GM23248 (cell line): ENCODE data around the gene TRRAP. TPM values are rescaled to one million over a fixed set of nuclear protein-coding genes. Genes with fewer than 3 reads are reported as not detected.

Experiments used
- DNase-seq: peaks from one replicate; pipeline ENCODE4 v3.0.0-alpha.2; 2015
- H2AFZ ChIP-seq: fragments of 200-600 bp; sonication (generic); 2 replicates; pipeline ENCODE4 v1.6.1; 2016; ENCODE audit warnings: antibody characterized with exemption
- H3F3A ChIP-seq: fragments of 200-600 bp; sonication (generic); 2 replicates; pipeline ENCODE4 v1.6.1; 2016; ENCODE audit warnings: mild to moderate bottlenecking, antibody characterized with exemption, mixed run types; ENCODE audit not compliant: insufficient read depth
- H3K27ac ChIP-seq: fragments of 200-600 bp; sonication (generic); 2 replicates; pipeline ENCODE4 v1.5.1; 2016; ENCODE audit warnings: mild to moderate bottlenecking
- H3K27me3 ChIP-seq: fragments of 200-600 bp; sonication (generic); replicated peaks from 2 replicates; pipeline ENCODE4 v1.6.1; 2016; ENCODE audit warnings: mild to moderate bottlenecking; ENCODE audit not compliant: insufficient read depth
- H3K36me3 ChIP-seq: fragments of 200-600 bp; sonication (generic); 2 replicates; pipeline ENCODE4 v1.6.1; 2016; ENCODE audit warnings: low read depth, mild to moderate bottlenecking
- H3K4me1 ChIP-seq: fragments of 200-600 bp; sonication (generic); 2 replicates; pipeline ENCODE4 v1.6.1; 2016; ENCODE audit warnings: mild to moderate bottlenecking; ENCODE audit not compliant: insufficient read depth
- H3K4me2 ChIP-seq: fragments of 200-600 bp; sonication (generic); one replicate; pipeline ENCODE4 v1.6.1; 2016; ENCODE audit warnings: mild to moderate bottlenecking; ENCODE audit not compliant: unreplicated experiment
- H3K4me3 ChIP-seq: fragments of 200-600 bp; sonication (generic); 2 replicates; pipeline ENCODE4 v1.5.1; 2016; ENCODE audit warnings: mild to moderate bottlenecking
- H3K79me2 ChIP-seq: fragments of 200-600 bp; sonication (generic); 2 replicates; pipeline ENCODE4 v1.6.1; 2016; ENCODE audit warnings: mild to moderate bottlenecking; ENCODE audit not compliant: insufficient read depth
- H3K9ac ChIP-seq: fragments of 200-600 bp; sonication (generic); 2 replicates; pipeline ENCODE4 v1.6.1; 2016; ENCODE audit warnings: mild to moderate bottlenecking
- H3K9me2 ChIP-seq: fragments of 200-600 bp; sonication (generic); 2 replicates; pipeline ENCODE4 v1.6.1; 2016; ENCODE audit warnings: mixed run types, mild to moderate bottlenecking, moderate library complexity; ENCODE audit not compliant: insufficient read depth
- H3K9me3 ChIP-seq: fragments of 200-600 bp; sonication (generic); one replicate; pipeline ENCODE4 v1.6.1; 2017; ENCODE audit warnings: low read depth
- H4K20me1 ChIP-seq: fragments of 200-600 bp; sonication (generic); 2 replicates; pipeline ENCODE4 v1.6.0; 2016; ENCODE audit not compliant: insufficient read depth
- EZH2 ChIP-seq: fragments of 200-600 bp; sonication (generic); IDR thresholded peaks from 2 replicates; pipeline ENCODE4 v1.6.1; 2018; ENCODE audit warnings: antibody characterized with exemption, mild to moderate bottlenecking; ENCODE audit not compliant: insufficient read depth, poor library complexity, severe bottlenecking
- EZH2phosphoT487 ChIP-seq: fragments of 200-600 bp; sonication (generic); IDR thresholded peaks from 2 replicates; pipeline ENCODE4 v1.6.1; 2018; ENCODE audit warnings: antibody characterized with exemption, moderate library complexity, mild to moderate bottlenecking, low read depth; ENCODE audit not compliant: insufficient read depth
- WGBS, 2 experiments: methylation state at CpG; one replicate each; pipeline ENCODE4 v1.1.6; 2015 to 2017; ENCODE audit warnings: low lambda C conversion rate in 2 of 2, low coverage in 1 of 2; ENCODE audit errors: missing lambda C conversion rate in 2 of 2; 5-methylcytosine and 5-hydroxymethylcytosine counted together
- in situ Hi-C: fragments of 300-500 bp; cut with MboI; formaldehyde crosslinking; loops from 2 replicates; pipeline ENCODE4 v1.15.0; 2020
- polyA plus RNA-seq: library from polyadenylated mRNA; unstranded; fragments of >200 nt; fragmentation: Nextera tagmentation; extraction: Ambion mirVana; gene quantifications from 2 replicates; pipeline ENCODE4 v1.2.1, GENCODE V29; 2016
- total RNA-seq: library from RNA; depleted of rRNA; stranded (reverse); fragments of >200 nt; shearing (Covaris generic); gene quantifications from 2 replicates; pipeline ENCODE4 v1.2.3, GENCODE V29; 2014

Gene TRRAP
- total and polyA plus RNA-seq, 2 experiments from 2014 or later: 4.8 to 11.3 TPM

DNA sequence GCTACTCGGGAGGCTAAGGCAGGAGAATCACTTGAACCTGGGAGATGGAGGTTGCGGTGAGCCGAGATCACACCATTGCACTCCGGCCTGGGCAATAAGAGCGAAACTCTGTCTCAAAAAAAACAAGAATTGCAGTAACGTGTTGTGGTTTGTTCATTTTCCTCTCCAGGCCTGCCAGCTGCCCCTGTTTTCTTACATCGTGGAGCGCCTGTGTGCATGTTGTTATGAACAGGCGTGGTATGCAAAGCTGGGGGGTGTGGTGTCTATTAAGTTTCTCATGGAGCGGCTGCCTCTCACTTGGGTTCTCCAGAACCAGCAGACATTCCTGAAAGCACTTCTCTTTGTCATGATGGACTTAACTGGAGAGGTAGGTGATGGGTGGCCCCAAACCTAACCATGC is 52.1 kb downstream of the TRRAP start:
- no peaks in the 10 kb centered on the region for H3K9me2 ChIP-seq
- no peaks in the 10 kb centered on the region for H3K4me1 ChIP-seq
- H3K27me3 ChIP-seq: no peaks in the 10 kb centered on the region
- no peak overlapping the region for H3K4me2 ChIP-seq
- H3K9ac ChIP-seq: no peak overlapping the region
- no peaks in the 10 kb centered on the region for H3K9me3 ChIP-seq
- H3K79me2 ChIP-seq: no peaks in the 10 kb centered on the region
- H3F3A ChIP-seq: no peaks in the 10 kb centered on the region
- peaks cover 63% of the 10 kb centered on the region for H3K36me3 ChIP-seq
- TF ChIP-seq EZH2phosphoT487 (no peak), EZH2 (no peak)
- DNase-seq: no peak
- in situ Hi-C loops: no loop called here
- no peak overlapping the region for H3K27ac ChIP-seq
- whole genome bisulfite sequencing, 2 experiments: 85 to 93% methylated on average over 10 of the region's 10 CpGs
- no peak overlapping the region for H2AFZ ChIP-seq
- no peaks in the 10 kb centered on the region for H4K20me1 ChIP-seq
- no peak overlapping the region for H3K4me3 ChIP-seq

- Histone ChIP-seq H3K4me3 (no peak overlapping the region), H2AFZ (no peak overlapping the region), H3K9me2 (no peaks in the 10 kb centered on the region), H3K27ac (no peak overlapping the region), H4K20me1 (no peaks in the 10 kb centered on the region), H3F3A (no peaks in the 10 kb centered on the region), H3K4me1 (no peaks in the 10 kb centered on the region), H3K9ac (no peak overlapping the region), H3K36me3 (peaks cover 63% of the 10 kb centered on the region), H3K4me2 (no peak overlapping the region), H3K9me3 (no peaks in the 10 kb centered on the region), H3K27me3 (no peaks in the 10 kb centered on the region), H3K79me2 (no peaks in the 10 kb centered on the region)
- DNase-seq: peak; percentile 9
- WGBS, 2 experiments: 88 to 90% methylated on average over 3 of the region's 3 CpGs
- in situ Hi-C loops: no loop called here
- TF ChIP-seq EZH2 (no peak), EZH2phosphoT487 (no peak)
Measured at GRCh38 chr7:98930921-98931320, 52.6 kb downstream of the TRRAP start.

GRCh38 chr7:98933321-98933720 is 55.0 kb downstream of the TRRAP start:
- Histone ChIP-seq H3K4me3 (no peak overlapping the region), H3K9me3 (no peaks in the 10 kb centered on the region), H3K79me2 (no peaks in the 10 kb centered on the region), H3K4me1 (no peaks in the 10 kb centered on the region), H3K4me2 (no peak overlapping the region), H3F3A (no peaks in the 10 kb centered on the region), H3K9me2 (no peaks in the 10 kb centered on the region), H3K27me3 (no peaks in the 10 kb centered on the region), H4K20me1 (no peaks in the 10 kb centered on the region), H3K9ac (no peak overlapping the region), H3K36me3 (peaks cover 69% of the 10 kb centered on the region), H3K27ac (no peak overlapping the region), H2AFZ (no peak overlapping the region)
- DNase-seq: no peak
- in situ Hi-C loops: no loop called here
- WGBS, 2 experiments: 93 to 96% methylated on average over 13 of the region's 13 CpGs
- TF ChIP-seq EZH2: no peak

GRCh38 chr7:98934267-98934666 is 55.9 kb downstream of the TRRAP start:
- peaks cover 76% of the 10 kb centered on the region for H3K36me3 ChIP-seq
- H3F3A ChIP-seq: no peaks in the 10 kb centered on the region
- no peak overlapping the region for H3K4me2 ChIP-seq
- in situ Hi-C loops: no loop called here
- H3K4me1 ChIP-seq: no peaks in the 10 kb centered on the region
- no peaks in the 10 kb centered on the region for H3K27me3 ChIP-seq
- no peak for TF ChIP-seq EZH2phosphoT487
- no peaks in the 10 kb centered on the region for H3K9me3 ChIP-seq
- 97% methylated on average over 3 of the region's 3 CpGs for WGBS, 2 experiments
- H4K20me1 ChIP-seq: no peaks in the 10 kb centered on the region
- DNase-seq: no peak
- H3K9ac ChIP-seq: no peak overlapping the region
- H3K27ac ChIP-seq: no peak overlapping the region
- H3K9me2 ChIP-seq: no peaks in the 10 kb centered on the region
- no peak overlapping the region for H3K4me3 ChIP-seq
- no peaks in the 10 kb centered on the region for H3K79me2 ChIP-seq
- no peak overlapping the region for H2AFZ ChIP-seq

DNA sequence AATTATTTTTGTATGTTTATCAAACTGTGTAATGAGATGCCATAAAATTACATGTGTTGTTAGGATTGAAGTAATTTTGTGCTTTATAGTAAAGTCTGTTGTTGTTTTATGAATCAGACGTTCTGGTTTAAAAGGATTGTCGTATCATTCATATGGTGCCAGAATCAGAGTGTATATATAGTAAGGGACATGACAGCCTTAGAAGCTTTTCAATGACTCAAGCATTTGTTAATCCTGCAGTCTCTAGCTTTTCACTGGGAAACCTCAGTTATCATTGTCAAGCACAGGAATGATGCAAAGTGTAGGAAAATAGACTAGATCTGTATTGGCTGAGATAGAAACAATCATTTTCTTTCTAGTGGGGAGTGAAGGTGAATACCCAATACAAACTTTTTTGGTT is 57.5 kb downstream of the TRRAP start:
- no peaks in the 10 kb centered on the region for H3K9me2 ChIP-seq
- H3K79me2 ChIP-seq: no peaks in the 10 kb centered on the region
- H3F3A ChIP-seq: no peaks in the 10 kb centered on the region
- no peaks in the 10 kb centered on the region for H3K4me1 ChIP-seq
- H3K27ac ChIP-seq: no peak overlapping the region
- no peaks in the 10 kb centered on the region for H3K27me3 ChIP-seq
- no peak overlapping the region for H3K4me2 ChIP-seq
- H4K20me1 ChIP-seq: no peaks in the 10 kb centered on the region
- no peaks in the 10 kb centered on the region for H3K9me3 ChIP-seq
- H3K36me3 ChIP-seq: peaks cover 75% of the 10 kb centered on the region
- no peak overlapping the region for H3K4me3 ChIP-seq
- peak; percentile 42 for DNase-seq
- TF ChIP-seq EZH2phosphoT487: no peak
- TF ChIP-seq EZH2: no peak
- in situ Hi-C loops: no loop called here
- WGBS, 2 experiments: 54 to 62% methylated on average over 2 of the region's 2 CpGs
- no peak overlapping the region for H2AFZ ChIP-seq
- no peak overlapping the region for H3K9ac ChIP-seq
